IMR-90 (cell line): Measurements from ENCODE around the gene LEKR1. TPM values are rescaled to one million over a fixed set of nuclear protein-coding genes. Genes with fewer than 3 reads are reported as not detected.

Source experiments
- ATAC-seq: fragments of 200-7000 bp; cut with Tn5 transposase; 2 replicates; pipeline ENCODE4 v1.9.1; 2020; ENCODE audit warnings: low read depth, mild to moderate bottlenecking, moderate library complexity
- BruUV-seq: library from RNA; stranded (reverse); fragments of 400-500 nt; replicated peaks from 2 replicates; lab custom pipeline; 2021; lab: Mats Ljungman, UMichigan
- CTCF ChIA-PET: fragments of 300-600 bp; formaldehyde crosslinking; extraction: SDS; loops from one replicate; lab custom pipeline; 2021; ENCODE audit warnings: antibody characterized with exemption; lab: Yijun Ruan, JAX
- POLR2A ChIA-PET: fragments of 300-600 bp; sonication (Branson Sonifier 250); formaldehyde crosslinking; loops from one replicate; lab custom pipeline; 2022; ENCODE audit warnings: antibody characterized with exemption; ENCODE audit not compliant: unreplicated experiment; lab: Charles Lee
- DNase-seq: peaks from one replicate; pipeline ENCODE4 v3.0.0; 2013
- H2AFZ ChIP-seq: replicated peaks from 2 replicates; pipeline ENCODE3; 2013; ENCODE audit warnings: low read length, mild to moderate bottlenecking; ENCODE audit not compliant: poor library complexity
- H2AK5ac ChIP-seq: 2 replicates; pipeline ENCODE4 v1.6.1; 2013; ENCODE audit warnings: low read depth, low read length, inconsistent platforms
- H2AK9ac ChIP-seq: replicated peaks from 2 replicates; pipeline ENCODE3; 2013; ENCODE audit warnings: mild to moderate bottlenecking, low read depth, low read length, moderate library complexity; ENCODE audit not compliant: poor library complexity
- H2BK120ac ChIP-seq: 2 replicates; pipeline ENCODE4 v1.6.1; 2013; ENCODE audit warnings: low read depth, low read length, inconsistent platforms
- H2BK15ac ChIP-seq: 3 replicates; pipeline ENCODE4 v1.6.1; 2013; ENCODE audit warnings: low read depth, low read length, inconsistent platforms
- H2BK20ac ChIP-seq: 2 replicates; pipeline ENCODE4 v1.6.1; 2013; ENCODE audit warnings: low read depth, mild to moderate bottlenecking, inconsistent platforms, low read length, moderate library complexity
- H2BK5ac ChIP-seq: 2 replicates; pipeline ENCODE4 v1.6.1; 2013; ENCODE audit warnings: mild to moderate bottlenecking, low read depth, low read length, inconsistent platforms; ENCODE audit not compliant: poor library complexity, severe bottlenecking
- H3K14ac ChIP-seq: replicated peaks from 2 replicates; pipeline ENCODE4 v1.6.1; 2013; ENCODE audit warnings: low read depth, low read length, inconsistent platforms
- H3K18ac ChIP-seq: 2 replicates; pipeline ENCODE4 v1.6.1; 2013; ENCODE audit warnings: low read depth, low read length, control low read depth
- H3K23ac ChIP-seq: 2 replicates; pipeline ENCODE4 v1.6.1; 2013; ENCODE audit warnings: low read depth, low read length, inconsistent platforms
- H3K27ac ChIP-seq: 2 replicates; pipeline ENCODE4 v1.5.1; 2013; ENCODE audit warnings: mild to moderate bottlenecking, control low read depth, low read length; ENCODE audit not compliant: insufficient read depth
- H3K27me3 ChIP-seq: 2 replicates; pipeline ENCODE4 v1.6.1; 2013; ENCODE audit warnings: low read length; ENCODE audit not compliant: control insufficient read depth, insufficient read depth
- H3K36me3 ChIP-seq: 2 replicates; pipeline ENCODE4 v1.6.1; 2013; ENCODE audit warnings: low read length, mixed read lengths; ENCODE audit not compliant: control insufficient read depth, insufficient read depth
- H3K4ac ChIP-seq: 2 replicates; pipeline ENCODE4 v1.6.1; 2013; ENCODE audit warnings: low read depth, low read length, inconsistent platforms
- H3K4me1 ChIP-seq: 2 replicates; pipeline ENCODE4 v1.6.1; 2013; ENCODE audit warnings: low read length, mixed read lengths; ENCODE audit not compliant: control insufficient read depth, insufficient read depth
- H3K4me2 ChIP-seq: 2 replicates; pipeline ENCODE4 v1.6.1; 2013; ENCODE audit warnings: low read depth, mild to moderate bottlenecking, control low read depth, low read length, moderate library complexity
- H3K4me3 ChIP-seq: 2 replicates; pipeline ENCODE4 v1.5.1; 2013; ENCODE audit warnings: low read depth, mild to moderate bottlenecking, control low read depth, low read length, moderate library complexity; ENCODE audit not compliant: insufficient read depth
- H3K56ac ChIP-seq: 2 replicates; pipeline ENCODE4 v1.6.1; 2013; ENCODE audit warnings: low read length, inconsistent platforms; ENCODE audit not compliant: insufficient read depth; ENCODE audit errors: extremely low read depth
- H3K79me1 ChIP-seq, 2 experiments: 2 replicates each; pipeline ENCODE4 v1.6.1; 2013; ENCODE audit warnings: low read length in 2 of 2, inconsistent platforms in 1 of 2, low read depth in 1 of 2
- H3K9ac ChIP-seq: 2 replicates; pipeline ENCODE4 v1.6.1; 2013; ENCODE audit warnings: low read depth, low read length, control low read depth
- H3K9me1 ChIP-seq: 2 replicates; pipeline ENCODE4 v1.6.1; 2013; ENCODE audit warnings: low read length, inconsistent platforms; ENCODE audit not compliant: insufficient read depth
- H3K9me3 ChIP-seq: 2 replicates; pipeline ENCODE4 v1.6.1; 2013; ENCODE audit warnings: low read length; ENCODE audit not compliant: control insufficient read depth, insufficient read depth
- H4K20me1 ChIP-seq: 2 replicates; pipeline ENCODE4 v1.6.1; 2013; ENCODE audit warnings: low read length, inconsistent platforms; ENCODE audit not compliant: insufficient read depth
- H4K5ac ChIP-seq: 2 replicates; pipeline ENCODE4 v1.6.1; 2013; ENCODE audit warnings: mild to moderate bottlenecking, low read depth, low read length, control low read depth
- H4K8ac ChIP-seq, 2 experiments: 2 replicates each; pipeline ENCODE4 v1.6.1; 2013; ENCODE audit warnings: low read depth in 2 of 2, low read length in 2 of 2, control low read depth in 1 of 2, inconsistent platforms in 1 of 2
- H4K91ac ChIP-seq: 2 replicates; pipeline ENCODE4 v1.6.1; 2013; ENCODE audit warnings: low read depth, low read length, inconsistent platforms; ENCODE audit not compliant: insufficient read depth
- BHLHE40 ChIP-seq: fragments of 150-350 bp; IDR thresholded peaks from 2 replicates; pipeline ENCODE4 v1.6.1; 2016; ENCODE audit warnings: mild to moderate bottlenecking, low read depth, low read length
- CHD1 ChIP-seq: IDR thresholded peaks from 2 replicates; pipeline ENCODE4 v1.6.1; 2012; ENCODE audit warnings: low read depth, low read length, improper control_type of control experiment
- CTCF ChIP-seq: conservative IDR thresholded peaks from 2 replicates; pipeline ENCODE4 v1.5.1; 2012; ENCODE audit warnings: mild to moderate bottlenecking, low read depth, low read length, improper control_type of control experiment
- ELK1 ChIP-seq: fragments of 150-350 bp; IDR thresholded peaks from 2 replicates; pipeline ENCODE4 v1.6.1; 2016; ENCODE audit warnings: low read depth, mild to moderate bottlenecking, low read length, moderate library complexity, borderline replicate concordance
- FOS ChIP-seq: fragments of 150-350 bp; IDR thresholded peaks from 2 replicates; pipeline ENCODE4 v1.6.1; 2016; ENCODE audit warnings: low read depth, low read length
- MAFK ChIP-seq: IDR thresholded peaks from 2 replicates; pipeline ENCODE4 v1.6.1; 2012; ENCODE audit warnings: low read depth, low read length, improper control_type of control experiment
- MXI1 ChIP-seq: IDR thresholded peaks from 2 replicates; pipeline ENCODE4 v1.6.1; 2012; ENCODE audit warnings: low read depth, mild to moderate bottlenecking, low read length, moderate library complexity, borderline replicate concordance
- RAD21 ChIP-seq: IDR thresholded peaks from 2 replicates; pipeline ENCODE4 v1.6.1; 2012; ENCODE audit warnings: low read length, improper control_type of control experiment
- SMC3 ChIP-seq: fragments of 150-350 bp; IDR thresholded peaks from 2 replicates; pipeline ENCODE4 v1.6.1; 2016; ENCODE audit warnings: low read depth, mild to moderate bottlenecking, antibody characterized with exemption, low read length, moderate library complexity
- WGBS, 2 experiments: methylation state at CpG; one replicate each; pipeline versions ENCODE4 v1.1.5 to v1.1.7; 2013; ENCODE audit warnings: missing lambda C conversion rate in 2 of 2; ENCODE audit not compliant: insufficient read length in 1 of 2; ENCODE audit errors: extremely low coverage in 2 of 2; 5-methylcytosine and 5-hydroxymethylcytosine counted together
- dilution Hi-C: fragments of 300-500 bp; cut with HindIII; formaldehyde crosslinking; loops from one replicate; pipeline ENCODE4 v1.14.3; 2018; ENCODE audit warnings: low sequenced_read_pairs; ENCODE audit not compliant: unreplicated experiment
- in situ Hi-C: fragments of 300-500 bp; cut with MboI; formaldehyde crosslinking; loops from 3 replicates; pipeline ENCODE4 v1.14.3; 2019; ENCODE audit warnings: low sequenced_read_pairs, inconsistent platforms, mixed read lengths
- intact Hi-C: fragments of 100-400 bp; cut with micrococcal nuclease; formaldehyde crosslinking; loops from 2 replicates; pipeline ENCODE4 v1.10.0; 2022
- polyA plus RNA-seq, 3 experiments: library from polyadenylated mRNA; depleted of rRNA; stranded (reverse); fragments of >200 nt; gene quantifications; 2 replicates each; pipeline ENCODE4 v1.2.3, GENCODE V29; 2012; ENCODE audit warnings: low replicate concordance in 1 of 3
- total RNA-seq: library from RNA; depleted of rRNA; stranded (reverse); fragments of >200 nt; gene quantifications from 2 replicates; pipeline ENCODE4 v1.2.3, GENCODE V29; 2012

The LEKR1 gene
- total and polyA plus RNA-seq, 2 of the 4 experiments (the other 2 are of a cell fraction), result 0.19 to 0.36 TPM

GRCh38 chr3:156976933-156977332, 150.8 kb downstream of the LEKR1 start:
- H4K5ac ChIP-seq, result no peak overlapping the region
- H2BK15ac ChIP-seq, result no peak overlapping the region
- no peak for ATAC-seq
- BruUV-seq, result no TSS peak
- H3K36me3 ChIP-seq, result no peaks in the 10 kb centered on the region
- no peak overlapping the region for H3K23ac ChIP-seq
- no peak overlapping the region for H2BK20ac ChIP-seq
- H3K4ac ChIP-seq, result no peak overlapping the region
- H3K27me3 ChIP-seq, result no peaks in the 10 kb centered on the region; the same call in 1 of the 2 replicates
- in situ Hi-C loops, result no loop called here
- no peak overlapping the region for H4K91ac ChIP-seq
- no peak overlapping the region for H3K4me2 ChIP-seq
- H3K9me1 ChIP-seq, result no peaks in the 10 kb centered on the region
- WGBS, 2 experiments, result no CpG with 5 or more reads among the region's 4 CpGs
- CTCF ChIA-PET, result no interaction called here
- no peaks in the 10 kb centered on the region for H3K4me1 ChIP-seq
- no peak overlapping the region for H2BK120ac ChIP-seq
- H2AK5ac ChIP-seq, result no peak overlapping the region
- H4K20me1 ChIP-seq, result no peaks in the 10 kb centered on the region
- TF ChIP-seq MXI1, result no peak
- TF ChIP-seq FOS, result no peak
- no peak for TF ChIP-seq RAD21
- TF ChIP-seq MAFK, result no peak
- no peak for TF ChIP-seq BHLHE40
- no peak for TF ChIP-seq ELK1
- no peak for TF ChIP-seq CHD1
- TF ChIP-seq CTCF, result no peak
- no peak for TF ChIP-seq SMC3
- no peak overlapping the region for H3K9ac ChIP-seq
- H3K14ac ChIP-seq, result no peak overlapping the region
- intact Hi-C loops, result no loop called here
- POLR2A ChIA-PET, result no interaction called here
- no peaks in the 10 kb centered on the region for H3K79me1 ChIP-seq
- H3K27ac ChIP-seq, result no peak overlapping the region
- no peak overlapping the region for H3K18ac ChIP-seq
- DNase-seq, result no peak
- dilution Hi-C loops, result no loop called here
- H2BK5ac ChIP-seq, result no peak overlapping the region
- no peak overlapping the region for H3K56ac ChIP-seq
- no peak overlapping the region for H3K4me3 ChIP-seq
- H2AFZ ChIP-seq, result no peak overlapping the region
- no peak overlapping the region for H4K8ac ChIP-seq
- H3K9me3 ChIP-seq, result no peaks in the 10 kb centered on the region
- H2AK9ac ChIP-seq, result no peak overlapping the region
